ENCODE results near the gene PSD4. TPM values are rescaled to one million over a fixed set of nuclear protein-coding genes. Genes with fewer than 3 reads are reported as not detected.

PSD4 gene
- polyA plus RNA-seq, 2 of the 4 experiments (the other 2 are of a cell fraction): 5.4 to 21.6 TPM

GRCh38 chr2:113229795-113230194 lies 56.0 kb downstream of the PSD4 start:
- Histone ChIP-seq H3K4me2 (no peak overlapping the region), H3K4me3 (no peak overlapping the region), H3K9me3 (no peaks in the 10 kb centered on the region), H3K4me1 (peaks cover 67% of the 10 kb centered on the region), H3K27ac (peak overlapping the region; percentile 50 to 91)
- CTCF ChIA-PET: interaction anchor here (0.6 to 6.7 kb wide), 6 partner anchors 9 to 140 kb away, joined by 3 to 25 read pairs (median 6); no protein-coding TSS in a partner anchor
- POLR2A ChIA-PET: interaction anchor here (1.9 kb wide), 1 partner anchor 10 kb away, joined by 4 read pairs; no protein-coding TSS in a partner anchor
- FAIRE-seq (no peak), DNase-seq (ENCODE audit: low read depth in 1 of 2, low spot score in 1 of 2) (no peak), ATAC-seq (no peak)
- TF ChIP-seq TFCP2L1 (CRISPR knock-in tag; IDR thresholded peaks at IDR 0.05): no peak
- no peak for TF ChIP-seq JUNB (IDR thresholded peaks at IDR 0.05)
- TF ChIP-seq CHD4 (IDR thresholded peaks at IDR 0.05; ENCODE audit: borderline replicate concordance): no peak
- TF ChIP-seq CHD2 (IDR thresholded peaks at IDR 0.05; ENCODE audit: low read length, partially characterized antibody): no peak
- no peak for TF ChIP-seq BCL3 (IDR thresholded peaks at IDR 0.05)
- TF ChIP-seq MYC (IDR thresholded peaks at IDR 0.05; ENCODE audit: borderline replicate concordance, low read length): no peak
- no peak for TF ChIP-seq BHLHE40 (IDR thresholded peaks at IDR 0.05; ENCODE audit: low read depth, low read length)
- WGBS (ENCODE audit: missing lambda C conversion rate): 84% methylated on average over 2 of the region's 3 CpGs

GRCh38 chr2:113230531-113230930 lies 56.8 kb downstream of the PSD4 start:
- TF ChIP-seq RNF2 (IDR thresholded peaks at IDR 0.05; ENCODE audit: borderline replicate concordance, low read depth): no peak
- TF ChIP-seq FOSB (CRISPR knock-in tag; IDR thresholded peaks at IDR 0.05): no peak
- no peak for TF ChIP-seq ATOH8 (CRISPR knock-in tag; IDR thresholded peaks at IDR 0.05; ENCODE audit: low read depth)
- no peak for TF ChIP-seq NPAS2 (CRISPR knock-in tag; IDR thresholded peaks at IDR 0.05; ENCODE audit: borderline replicate concordance)
- no peak for TF ChIP-seq EP300 (IDR thresholded peaks at IDR 0.05)
- TF ChIP-seq HOXB5 (CRISPR knock-in tag; IDR thresholded peaks at IDR 0.05): no peak
- TF ChIP-seq JUNB (IDR thresholded peaks at IDR 0.05): no peak
- TF ChIP-seq GATA3 (IDR thresholded peaks at IDR 0.05; ENCODE audit: borderline replicate concordance): no peak
- TF ChIP-seq FOXS1 (CRISPR knock-in tag; IDR thresholded peaks at IDR 0.05): no peak
- TF ChIP-seq CEBPB (IDR thresholded peaks at IDR 0.05): no peak
- TF ChIP-seq BHLHE40 (IDR thresholded peaks at IDR 0.05; ENCODE audit: low read depth, low read length): no peak
- no peak for TF ChIP-seq USF2 (IDR thresholded peaks at IDR 0.05)
- no peak for TF ChIP-seq EHF (CRISPR knock-in tag; IDR thresholded peaks at IDR 0.05)
- no peak for TF ChIP-seq JUN (IDR thresholded peaks at IDR 0.05)
- TF ChIP-seq ZNF302 (CRISPR knock-in tag; IDR thresholded peaks at IDR 0.05): no peak
- no peak for TF ChIP-seq CBX8 (IDR thresholded peaks at IDR 0.05)
- H3K4me2 ChIP-seq: no peak overlapping the region
- H3K27ac ChIP-seq: peak overlapping the region; percentile 50 to 91
- H3K4me1 ChIP-seq: peaks cover 63% of the 10 kb centered on the region
- H3K4me3 ChIP-seq: no peak overlapping the region
- 90% methylated on average over 6 of the region's 6 CpGs for WGBS (ENCODE audit: missing lambda C conversion rate)
- no peaks in the 10 kb centered on the region for H3K9me3 ChIP-seq
- DNase-seq (ENCODE audit: low read depth in 1 of 2, low spot score in 1 of 2) (no peak), FAIRE-seq (no peak), ATAC-seq (no peak)
- ChIA-PET CTCF (interaction anchor here (1.5 to 6.7 kb wide), 5 partner anchors 8 to 140 kb away, joined by 3 to 25 read pairs (median 7); no protein-coding TSS in a partner anchor), POLR2A (interaction anchor here (1.9 kb wide), 1 partner anchor 10 kb away, joined by 4 read pairs; no protein-coding TSS in a partner anchor)

GRCh38 chr2:113231064-113231463 lies 57.3 kb downstream of the PSD4 start:
- Histone ChIP-seq H3K4me2 (no peak overlapping the region), H3K27ac (peak overlapping the region; percentile 50 to 91; a peak in 3 of 6 replicates), H3K4me1 (peaks cover 58% of the 10 kb centered on the region), H3K4me3 (no peak overlapping the region), H3K9me3 (no peaks in the 10 kb centered on the region)
- FAIRE-seq (no peak), ATAC-seq (no peak), DNase-seq (ENCODE audit: low read depth in 1 of 2, low spot score in 1 of 2) (no peak)
- no peak for TF ChIP-seq MYC (IDR thresholded peaks at IDR 0.05; ENCODE audit: borderline replicate concordance, low read length)
- TF ChIP-seq GATA3 (IDR thresholded peaks at IDR 0.05; ENCODE audit: borderline replicate concordance): no peak
- TF ChIP-seq RAD21 (conservative IDR thresholded peaks at IDR 0.05 in 1 of 2, IDR thresholded peaks at IDR 0.05 in 1 of 2): no peak
- TF ChIP-seq ESRRA (IDR thresholded peaks at IDR 0.05; ENCODE audit: borderline replicate concordance, low read length): no peak
- TF ChIP-seq KDM5A (IDR thresholded peaks at IDR 0.05): no peak
- ChIA-PET CTCF (interaction anchor here (1.1 to 6.7 kb wide), 7 partner anchors 8 to 140 kb away, joined by 3 to 25 read pairs (median 6); no protein-coding TSS in a partner anchor), POLR2A (interaction anchor here (1.9 kb wide), 1 partner anchor 9 kb away, joined by 4 read pairs; no protein-coding TSS in a partner anchor)
- WGBS (ENCODE audit: missing lambda C conversion rate): 74% methylated on average over 3 of the region's 3 CpGs

All from A549 (cell line).